Measurements from ENCODE around the gene ADAMTS9. TPM values are rescaled to one million over a fixed set of nuclear protein-coding genes. Genes with fewer than 3 reads are reported as not detected.

ADAMTS9 gene
- total RNA-seq, 1 experiment from 2014 or later, result 0.46 TPM

DNA sequence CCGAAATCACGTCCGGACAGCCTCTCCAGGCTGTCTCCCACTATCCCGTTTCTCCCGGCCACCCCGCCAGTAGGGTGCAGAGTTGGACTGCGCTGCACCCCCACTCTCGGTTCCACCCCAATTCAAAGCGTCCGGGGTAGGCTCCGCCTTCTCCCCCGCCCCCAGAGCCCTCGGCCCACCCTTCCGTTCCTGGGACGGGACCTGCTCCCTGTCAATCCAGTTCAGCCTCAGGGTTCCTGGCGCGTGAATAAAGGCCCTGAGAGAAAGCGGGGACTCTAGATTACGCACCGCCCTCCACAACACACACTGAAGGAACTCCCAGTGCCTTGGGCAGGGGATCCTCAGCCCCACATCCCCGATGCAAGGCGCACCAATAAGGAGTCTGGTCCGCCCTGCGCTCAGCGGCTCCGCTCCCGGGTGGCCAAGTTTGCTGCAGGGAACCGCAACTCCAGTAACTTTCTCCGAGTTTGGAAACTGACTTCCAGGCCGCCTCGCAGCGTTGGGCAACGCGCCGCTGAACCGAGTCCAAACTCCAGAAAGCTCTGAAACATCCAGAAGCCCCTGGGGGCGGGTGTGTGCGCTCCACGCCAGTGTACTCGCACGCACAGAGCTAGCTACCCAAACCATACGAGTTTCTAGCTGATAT, 1.9 kb downstream of the ADAMTS9 start:
- Histone ChIP-seq H4K91ac (ENCODE audit: insufficient read length, low read depth, low read length) (no peak overlapping the region), H2AK5ac (ENCODE audit: insufficient read length, low read length) (no peak overlapping the region), H3K79me2 (ENCODE audit: insufficient read depth, low read length) (no peaks in the 10 kb centered on the region), H4K8ac (replicated peaks; ENCODE audit: insufficient read length, low read depth, low read length) (no peak overlapping the region), H3K9me3 (ENCODE audit: control insufficient read depth, low read depth, low read length) (no peaks in the 10 kb centered on the region), H4K20me1 (ENCODE audit: control insufficient read depth, insufficient read depth, insufficient read length) (no peaks in the 10 kb centered on the region), H3K9ac (ENCODE audit: extremely low read depth, insufficient read length, low read length) (no peak overlapping the region), H2BK120ac (ENCODE audit: low read depth, low read length, poor library complexity, severe bottlenecking) (no peak overlapping the region), H3K79me1 (ENCODE audit: insufficient read depth, low read depth, low read length, poor library complexity, severe bottlenecking) (no peaks in the 10 kb centered on the region), H3K4ac (ENCODE audit: low read depth, low read length) (no peak overlapping the region), H3K27ac (ENCODE audit: insufficient read length, low read depth, low read length) (no peak overlapping the region), H3K27me3 (ENCODE audit: insufficient read depth, low read length) (peaks cover 41% of the 10 kb centered on the region), H3K14ac (ENCODE audit: insufficient read depth, low read length) (no peak overlapping the region), H3T11ph (ENCODE audit: low read length) (no peak overlapping the region), H4K5ac (ENCODE audit: insufficient read length, low read depth, low read length) (no peak overlapping the region), H3K4me2 (ENCODE audit: insufficient read depth, insufficient read length, low read length) (peak overlapping the region; percentile 85), H3K18ac (ENCODE audit: insufficient read length, low read depth, low read length) (no peak overlapping the region), H2BK20ac (ENCODE audit: low read depth, low read length, poor library complexity, severe bottlenecking) (no peak overlapping the region), H2AFZ (ENCODE audit: low read length) (no peak overlapping the region), H3K23ac (ENCODE audit: insufficient read length, low read depth, low read length) (no peak overlapping the region), H3K56ac (ENCODE audit: insufficient read length, low read depth, low read length) (no peak overlapping the region), H3K4me1 (ENCODE audit: insufficient read depth, low read length) (peaks cover 7% of the 10 kb centered on the region), H2BK15ac (ENCODE audit: low read depth, low read length) (no peak overlapping the region), H3K23me2 (ENCODE audit: insufficient read length, low read depth, low read length, poor library complexity, severe bottlenecking) (peaks cover 37% of the 10 kb centered on the region), H2BK12ac (ENCODE audit: insufficient read length, low read depth, low read length) (no peak overlapping the region), H2BK5ac (ENCODE audit: insufficient read length, low read length) (no peak overlapping the region)
- H3K4me3 Mint-ChIP-seq, result peak overlapping the region; percentile 62 to 89
- no peak overlapping the region for H3K27ac Mint-ChIP-seq
- DNase-seq, result peak; percentile 94
- H3K36me3 Mint-ChIP-seq (ENCODE audit: insufficient read depth in 1 of 3, low read depth in 3 of 3), result no peaks in the 10 kb centered on the region
- H3K27me3 Mint-ChIP-seq (ENCODE audit: low read depth), result peaks cover 97% of the 10 kb centered on the region
- TF ChIP-seq CTCF (conservative IDR thresholded peaks at IDR 0.05), result peak; percentile 31; the same call in 1 of the 3 replicates
- H3K9me3 Mint-ChIP-seq, result peaks cover 0 to 2% of the 10 kb centered on the region in 2 experiments; a peak in 2 of 5 replicates
- no CpG with 5 or more reads among the region's 42 CpGs for WGBS (ENCODE audit: extremely low coverage, insufficient read length, low lambda C conversion rate)
- peaks cover 64 to 67% of the 10 kb centered on the region in 2 experiments for H3K4me1 Mint-ChIP-seq
